ENCODE results near the gene AATK.

DNA sequence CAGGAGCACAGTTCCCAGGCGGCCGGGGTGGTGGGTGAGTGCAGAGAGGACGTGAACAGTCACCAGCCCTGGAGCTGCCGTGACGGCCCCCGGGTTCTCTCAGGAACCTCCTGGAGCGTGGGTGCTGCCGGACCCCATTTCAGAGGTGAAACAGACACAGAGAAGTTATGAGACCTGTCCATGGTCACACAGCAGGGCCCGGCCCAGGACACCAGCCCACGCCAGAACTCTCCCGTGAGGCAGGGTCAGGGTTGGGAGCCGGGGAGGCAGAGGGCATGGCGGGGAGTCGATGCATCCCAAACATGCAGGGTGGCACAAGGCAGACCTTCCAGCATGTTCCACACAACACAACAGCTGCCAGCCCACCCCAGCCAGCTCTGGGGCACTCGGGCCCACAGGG lies 4.5 kb downstream of the AATK start:
- TF ChIP-seq CEBPB (IDR thresholded peaks at IDR 0.05; ENCODE audit: low read depth, low read length) (no peak), BHLHE40 (IDR thresholded peaks at IDR 0.05; ENCODE audit: low read depth, low read length) (no peak)
- TF ChIP-seq, protein P1, sequence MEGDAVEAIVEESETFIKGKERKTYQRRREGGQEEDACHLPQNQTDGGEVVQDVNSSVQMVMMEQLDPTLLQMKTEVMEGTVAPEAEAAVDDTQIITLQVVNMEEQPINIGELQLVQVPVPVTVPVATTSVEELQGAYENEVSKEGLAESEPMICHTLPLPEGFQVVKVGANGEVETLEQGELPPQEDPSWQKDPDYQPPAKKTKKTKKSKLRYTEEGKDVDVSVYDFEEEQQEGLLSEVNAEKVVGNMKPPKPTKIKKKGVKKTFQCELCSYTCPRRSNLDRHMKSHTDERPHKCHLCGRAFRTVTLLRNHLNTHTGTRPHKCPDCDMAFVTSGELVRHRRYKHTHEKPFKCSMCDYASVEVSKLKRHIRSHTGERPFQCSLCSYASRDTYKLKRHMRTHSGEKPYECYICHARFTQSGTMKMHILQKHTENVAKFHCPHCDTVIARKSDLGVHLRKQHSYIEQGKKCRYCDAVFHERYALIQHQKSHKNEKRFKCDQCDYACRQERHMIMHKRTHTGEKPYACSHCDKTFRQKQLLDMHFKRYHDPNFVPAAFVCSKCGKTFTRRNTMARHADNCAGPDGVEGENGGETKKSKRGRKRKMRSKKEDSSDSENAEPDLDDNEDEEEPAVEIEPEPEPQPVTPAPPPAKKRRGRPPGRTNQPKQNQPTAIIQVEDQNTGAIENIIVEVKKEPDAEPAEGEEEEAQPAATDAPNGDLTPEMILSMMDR (conservative IDR thresholded peaks at IDR 0.05; ENCODE audit: low read depth, low read length) = no peak

All from IMR-90 (cell line).